ENCODE results near the gene INMT. TPM values are rescaled to one million over a fixed set of nuclear protein-coding genes. Genes with fewer than 3 reads are reported as not detected.

INMT gene
- polyA plus RNA-seq, 2 of the 4 experiments (the other 2 are of a cell fraction) = not detected

GRCh38 chr7:30710669-30711068 is 41.3 kb upstream of the INMT start:
- POLR2A ChIA-PET = no interaction called here
- 49% methylated on average over 4 of the region's 4 CpGs for WGBS (ENCODE audit: missing lambda C conversion rate)
- no peak for TF ChIP-seq PBX3 (IDR thresholded peaks at IDR 0.05)
- TF ChIP-seq TFCP2L1 (CRISPR knock-in tag; IDR thresholded peaks at IDR 0.05) = no peak
- no peak for TF ChIP-seq GATA3 (IDR thresholded peaks at IDR 0.05; ENCODE audit: borderline replicate concordance)
- TF ChIP-seq MAZ (IDR thresholded peaks at IDR 0.05; ENCODE audit: borderline replicate concordance, low read depth, low read length) = no peak
- no peak for TF ChIP-seq ZFP36 (IDR thresholded peaks at IDR 0.05; ENCODE audit: borderline replicate concordance, partially characterized antibody)
- no peak for TF ChIP-seq RNF2 (IDR thresholded peaks at IDR 0.05; ENCODE audit: borderline replicate concordance, low read depth)
- TF ChIP-seq CHD2 (IDR thresholded peaks at IDR 0.05; ENCODE audit: low read length, partially characterized antibody) = no peak
- TF ChIP-seq FOSB (CRISPR knock-in tag; IDR thresholded peaks at IDR 0.05) = no peak
- TF ChIP-seq PHF8 (IDR thresholded peaks at IDR 0.05; ENCODE audit: borderline replicate concordance, low read depth) = no peak
- no peak for TF ChIP-seq RAD21 (conservative IDR thresholded peaks at IDR 0.05 in 1 of 2, IDR thresholded peaks at IDR 0.05 in 1 of 2)
- TF ChIP-seq POLR2A (IDR thresholded peaks at IDR 0.05; ENCODE audit: low read length) = no peak
- no peak for TF ChIP-seq CBX8 (IDR thresholded peaks at IDR 0.05)
- TF ChIP-seq BHLHE40 (IDR thresholded peaks at IDR 0.05; ENCODE audit: low read depth, low read length) = no peak
- TF ChIP-seq ESRRA (IDR thresholded peaks at IDR 0.05; ENCODE audit: borderline replicate concordance, low read length) = no peak
- no peak for TF ChIP-seq HES2 (IDR thresholded peaks at IDR 0.05)
- no peak for TF ChIP-seq SREBF2 (IDR thresholded peaks at IDR 0.05)
- TF ChIP-seq CTCF (IDR thresholded peaks at IDR 0.05) = no peak
- no peak for TF ChIP-seq FOXS1 (CRISPR knock-in tag; IDR thresholded peaks at IDR 0.05)
- TF ChIP-seq RCOR1 (IDR thresholded peaks at IDR 0.05; ENCODE audit: low read depth, low read length) = no peak
- no peak overlapping the region for H3K4me2 ChIP-seq
- no peaks in the 10 kb centered on the region for H3K9me3 ChIP-seq
- no peak overlapping the region for H3K27ac ChIP-seq
- FAIRE-seq (no peak), ATAC-seq (no peak), DNase-seq (ENCODE audit: low read depth in 1 of 2, low spot score in 1 of 2) (peak in 1 of 2 experiments; percentile 5)
- H3K4me1 ChIP-seq = no peaks in the 10 kb centered on the region
- CTCF ChIA-PET = interaction anchor here (1.2 kb wide), 1 partner anchor 10 kb away, joined by 3 read pairs; no protein-coding TSS in a partner anchor
- no peak overlapping the region for H3K4me3 ChIP-seq

DNA sequence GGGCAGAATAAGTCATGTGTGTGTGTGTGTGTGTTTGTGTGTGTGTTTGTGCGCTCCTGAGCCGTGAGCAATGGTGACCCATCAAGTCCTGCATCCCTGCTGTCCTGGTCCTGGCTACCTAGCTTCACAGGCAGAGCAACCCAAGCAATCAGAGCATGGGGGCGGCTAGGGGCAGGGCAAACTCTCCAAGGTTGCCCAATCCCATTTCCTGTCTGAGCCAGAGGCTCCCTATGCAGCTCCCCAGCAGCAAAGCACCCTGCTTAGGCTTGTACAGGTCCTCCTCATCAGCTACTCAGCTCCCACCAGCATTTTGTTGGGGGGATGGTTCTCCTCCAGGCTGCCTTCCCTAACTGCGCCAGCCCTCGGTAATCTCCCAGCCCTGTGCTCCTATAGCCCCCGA is 38.5 kb upstream of the INMT start:
- H3K4me2 ChIP-seq = no peak overlapping the region
- no peak for FAIRE-seq
- ChIA-PET POLR2A (no interaction called here), CTCF (no interaction called here)
- DNase-seq (ENCODE audit: low read depth in 1 of 2, low spot score in 1 of 2) = no peak
- no peaks in the 10 kb centered on the region for H3K4me1 ChIP-seq
- no peak overlapping the region for H3K4me3 ChIP-seq
- H3K27ac ChIP-seq = no peak overlapping the region
- H3K9me3 ChIP-seq = peaks cover 20% of the 10 kb centered on the region
- TF ChIP-seq NPAS2 (CRISPR knock-in tag; IDR thresholded peaks at IDR 0.05; ENCODE audit: borderline replicate concordance) = no peak
- TF ChIP-seq SREBF2 (IDR thresholded peaks at IDR 0.05) = no peak
- TF ChIP-seq ESRRA (IDR thresholded peaks at IDR 0.05; ENCODE audit: borderline replicate concordance, low read length) = no peak
- no peak for TF ChIP-seq JUN (IDR thresholded peaks at IDR 0.05)
- TF ChIP-seq ZFP36 (IDR thresholded peaks at IDR 0.05; ENCODE audit: borderline replicate concordance, partially characterized antibody) = no peak
- no peak for TF ChIP-seq FOSB (CRISPR knock-in tag; IDR thresholded peaks at IDR 0.05)
- TF ChIP-seq CEBPB (IDR thresholded peaks at IDR 0.05) = no peak
- TF ChIP-seq ZNF302 (CRISPR knock-in tag; IDR thresholded peaks at IDR 0.05) = no peak
- TF ChIP-seq EP300 (IDR thresholded peaks at IDR 0.05) = no peak
- 0 out of 6 replicates have a peak, but pooled peaks of 1 of the 2 experiments have one; percentile 31 for ATAC-seq
- 44% methylated on average over 5 of the region's 6 CpGs for WGBS (ENCODE audit: missing lambda C conversion rate)
